CD4-positive, alpha-beta memory T cell (primary cell): ENCODE data around the gene HNRNPA3. TPM values are rescaled to one million over a fixed set of nuclear protein-coding genes. Genes with fewer than 3 reads are reported as not detected.

Experiments used
- CTCF ChIA-PET: fragments of 350-600 bp; sonication (Branson Sonifier 250); formaldehyde crosslinking; loops from one replicate; lab custom pipeline; 2021; ENCODE audit warnings: inconsistent platforms; ENCODE audit not compliant: partially characterized antibody; lab: Charles Lee
- POLR2A ChIA-PET: fragments of 350-600 bp; sonication (Branson Sonifier 250); formaldehyde crosslinking; loops from one replicate; lab custom pipeline; 2021; ENCODE audit not compliant: partially characterized antibody; lab: Charles Lee
- DNase-seq, 5 donors: peaks; one replicate each; pipeline versions ENCODE4 v3.0.0 to v3.0.0-alpha.2; 2020 to 2022; ENCODE audit warnings: mixed read lengths in 1 of 5
- H3K27ac ChIP-seq: one replicate; pipeline ENCODE4 v1.7.0; 2013; ENCODE audit warnings: low read depth, low read length
- H3K27me3 ChIP-seq: 2 replicates; pipeline ENCODE4 v1.7.0; 2013; ENCODE audit warnings: mild to moderate bottlenecking, low read length, moderate library complexity; ENCODE audit not compliant: insufficient read depth
- H3K36me3 ChIP-seq: 2 replicates; pipeline ENCODE4 v1.7.0; 2013; ENCODE audit warnings: mild to moderate bottlenecking, low read length, moderate library complexity; ENCODE audit not compliant: insufficient read depth
- H3K4me1 ChIP-seq: 2 replicates; pipeline ENCODE4 v1.7.0; 2013; ENCODE audit warnings: mild to moderate bottlenecking, low read length, moderate library complexity; ENCODE audit not compliant: insufficient read depth
- H3K4me3 ChIP-seq, 2 donors: one replicate each; pipeline ENCODE4 v1.7.0; 2013; ENCODE audit warnings: low read length in 2 of 2, mild to moderate bottlenecking in 1 of 2
- H3K9me3 ChIP-seq, 2 donors: one replicate each; pipeline ENCODE4 v1.7.0; 2013; ENCODE audit warnings: low read length in 2 of 2, control low read depth in 1 of 2; ENCODE audit not compliant: control insufficient read depth in 1 of 2
- H3K27ac Mint-ChIP-seq, 7 donors: one replicate each; pipeline ENCODE4 v1.8.0; 2020 to 2021; ENCODE audit warnings: mixed read lengths in 7 of 7, mild to moderate bottlenecking in 6 of 7, inconsistent platforms in 3 of 7, moderate library complexity in 3 of 7
- H3K27me3 Mint-ChIP-seq, 2 donors: one replicate each; pipeline ENCODE4 v1.8.0; 2020 to 2021; ENCODE audit warnings: mixed read lengths in 2 of 2
- H3K36me3 Mint-ChIP-seq, 2 donors: one replicate each; pipeline ENCODE4 v1.8.0; 2020 to 2021; ENCODE audit warnings: mixed read lengths in 2 of 2, inconsistent platforms in 1 of 2, mild to moderate bottlenecking in 1 of 2
- H3K4me1 Mint-ChIP-seq, 4 donors: one replicate each; pipeline ENCODE4 v1.8.0; 2020 to 2021; ENCODE audit warnings: mixed read lengths in 4 of 4, mild to moderate bottlenecking in 1 of 4
- H3K4me3 Mint-ChIP-seq, 8 donors: one replicate each; pipeline ENCODE4 v1.8.0; 2020 to 2021; ENCODE audit warnings: mixed read lengths in 8 of 8, mild to moderate bottlenecking in 7 of 8, moderate library complexity in 6 of 8, inconsistent platforms in 3 of 8
- H3K9me3 Mint-ChIP-seq, 8 donors: one replicate each; pipeline ENCODE4 v1.8.0; 2020 to 2021; ENCODE audit warnings: mixed read lengths in 8 of 8, mild to moderate bottlenecking in 5 of 8, inconsistent platforms in 3 of 8, moderate library complexity in 1 of 8
- intact Hi-C: fragments of 100-400 bp; cut with micrococcal nuclease; formaldehyde crosslinking; loops from one replicate; pipeline ENCODE4 v1.15.1; 2023
- polyA plus RNA-seq, 2 donors: library from polyadenylated mRNA; unstranded; fragments of 300-500 nt; fragmentation: Illumina TruSeq; gene quantifications; one replicate each; pipeline ENCODE4 v1.2.3, GENCODE V29; 2021
- total RNA-seq, 2 experiments: library from RNA; stranded (reverse); gene quantifications; one replicate each; pipeline ENCODE4 v1.2.3, GENCODE V29; 2021

The HNRNPA3 gene
- total and polyA plus RNA-seq, 4 experiments from 2014 or later: 41.1 to 175 (median 118) TPM

DNA sequence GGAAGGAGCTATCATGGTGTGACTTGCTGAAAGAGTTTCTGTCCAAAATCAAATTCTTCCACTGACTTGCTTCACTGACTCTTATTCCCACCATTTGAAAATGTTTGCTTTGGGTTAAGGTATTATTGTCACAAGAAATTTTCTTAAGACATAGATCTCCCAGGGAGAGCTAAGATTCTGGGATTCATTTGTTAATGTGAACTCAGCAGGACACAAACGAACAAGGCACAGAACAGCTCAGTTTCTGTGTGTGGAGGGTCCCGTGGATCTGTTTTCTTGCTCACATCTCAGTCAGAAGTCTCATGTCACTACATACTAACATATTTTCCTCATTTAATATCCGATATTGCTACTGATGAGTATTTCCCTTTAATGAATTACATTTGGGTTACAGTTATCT lies 8.2 kb upstream of the HNRNPA3 start:
- POLR2A ChIA-PET: no interaction called here
- no peak for DNase-seq
- H3K27ac Mint-ChIP-seq: no peak overlapping the region

DNA sequence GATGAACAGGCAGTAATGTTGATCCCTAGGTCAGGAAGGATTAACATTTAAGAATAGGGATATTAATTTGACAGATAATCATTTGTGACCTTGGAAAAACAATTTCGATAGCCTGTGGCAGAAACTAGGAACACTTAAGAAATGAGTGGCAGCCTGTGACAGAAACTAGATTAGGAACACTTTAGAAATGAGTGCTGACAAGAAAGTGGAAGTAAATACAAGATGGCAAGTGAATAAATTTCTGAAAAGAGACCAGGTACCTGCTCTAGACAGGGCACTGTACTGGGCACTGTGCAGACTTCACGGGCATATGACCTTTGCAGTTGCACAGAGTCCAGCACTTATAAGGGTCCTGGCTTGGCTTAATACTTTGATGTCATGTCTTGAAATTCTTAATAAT lies 5.5 kb upstream of the HNRNPA3 start:
- intact Hi-C loops: no loop called here
- H3K4me1 ChIP-seq: peaks cover 16% of the 10 kb centered on the region
- CTCF ChIA-PET: no interaction called here
- H3K4me3 ChIP-seq: no peak overlapping the region
- H3K9me3 ChIP-seq: no peaks in the 10 kb centered on the region
- peaks cover 0 to under 1% (median 0%) of the 10 kb centered on the region in 8 donors for H3K9me3 Mint-ChIP-seq
- POLR2A ChIA-PET: no interaction called here
- H3K36me3 Mint-ChIP-seq: peaks cover 0 to 5% of the 10 kb centered on the region in 2 donors
- no peak for DNase-seq
- H3K36me3 ChIP-seq: no peaks in the 10 kb centered on the region
- H3K27me3 Mint-ChIP-seq: no peaks in the 10 kb centered on the region
- H3K27ac Mint-ChIP-seq: peak overlapping the region in 2 of 7 donors; percentile 46 to 60
- H3K27me3 ChIP-seq: no peaks in the 10 kb centered on the region
- H3K4me1 Mint-ChIP-seq: peaks cover 9 to 17% (median 17%) of the 10 kb centered on the region in 4 donors
- no peak overlapping the region for H3K27ac ChIP-seq
- H3K4me3 Mint-ChIP-seq: no peak overlapping the region

More for the DNA sequence above, 8.2 kb upstream of the HNRNPA3 start:
- Histone ChIP-seq H3K27ac (no peak overlapping the region), H3K36me3 (no peaks in the 10 kb centered on the region), H3K4me3 (no peak overlapping the region), H3K9me3 (no peaks in the 10 kb centered on the region), H3K27me3 (no peaks in the 10 kb centered on the region), H3K4me1 (no peaks in the 10 kb centered on the region)
- CTCF ChIA-PET: no interaction called here
- Mint-ChIP-seq H3K36me3 (no peaks in the 10 kb centered on the region), H3K4me3 (no peak overlapping the region), H3K27me3 (no peaks in the 10 kb centered on the region), H3K4me1 (peaks cover 0 to 6% (median 3%) of the 10 kb centered on the region in 4 donors), H3K9me3 (no peaks in the 10 kb centered on the region)
- intact Hi-C loops: no loop called here

DNA sequence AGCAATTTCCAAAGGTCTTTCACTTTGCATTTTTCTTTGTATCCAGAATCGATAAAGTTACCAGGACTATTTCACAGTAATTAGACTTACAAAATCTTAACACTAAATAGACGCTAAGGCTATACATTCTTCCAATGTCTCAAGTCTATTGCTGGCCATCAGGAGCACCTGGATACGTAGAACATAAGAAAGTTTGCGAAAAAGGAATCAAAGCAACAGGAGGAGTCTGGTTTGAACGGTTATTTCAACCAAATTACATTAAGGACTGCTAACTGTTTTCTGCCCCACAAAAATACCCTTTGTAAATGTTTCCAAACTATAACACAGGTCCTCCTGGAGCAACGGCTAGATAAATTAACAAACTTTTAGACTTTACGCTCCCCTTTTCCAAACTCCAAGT lies 1.4 kb upstream of the HNRNPA3 start:
- peak overlapping the region in 1 of 2 donors; percentile 99 for H3K4me3 ChIP-seq
- peaks cover 13% of the 10 kb centered on the region for H3K36me3 ChIP-seq
- DNase-seq: no peak
- peaks cover 13 to 39% of the 10 kb centered on the region in 2 donors for H3K36me3 Mint-ChIP-seq
- intact Hi-C loops: no loop called here
- peaks cover 43% of the 10 kb centered on the region for H3K4me1 ChIP-seq
- H3K4me1 Mint-ChIP-seq: peaks cover 22 to 55% (median 34%) of the 10 kb centered on the region in 4 donors
- ChIA-PET CTCF (interaction anchor here (0.8 to 1.7 kb wide), 11 partner anchors 10 to 125 kb away, joined by 3 to 35 read pairs (median 4); partner anchors contain the start of gene NFE2L2), POLR2A (interaction anchor here (0.6 to 5.0 kb wide), 19 partner anchors 9 to 183 kb away, joined by 3 to 260 read pairs (median 7); partner anchors contain the start of genes AGPS and NFE2L2)
- H3K27me3 Mint-ChIP-seq: no peaks in the 10 kb centered on the region
- H3K9me3 ChIP-seq: no peaks in the 10 kb centered on the region
- peaks cover 0 to 8% (median 0%) of the 10 kb centered on the region in 8 donors for H3K9me3 Mint-ChIP-seq
- H3K27ac Mint-ChIP-seq: peak overlapping the region; percentile 98 to 100 (median 99)
- H3K27me3 ChIP-seq: no peaks in the 10 kb centered on the region
- peak overlapping the region; percentile 86 to 98 (median 93) for H3K4me3 Mint-ChIP-seq
- H3K27ac ChIP-seq: peak overlapping the region; percentile 100

DNA sequence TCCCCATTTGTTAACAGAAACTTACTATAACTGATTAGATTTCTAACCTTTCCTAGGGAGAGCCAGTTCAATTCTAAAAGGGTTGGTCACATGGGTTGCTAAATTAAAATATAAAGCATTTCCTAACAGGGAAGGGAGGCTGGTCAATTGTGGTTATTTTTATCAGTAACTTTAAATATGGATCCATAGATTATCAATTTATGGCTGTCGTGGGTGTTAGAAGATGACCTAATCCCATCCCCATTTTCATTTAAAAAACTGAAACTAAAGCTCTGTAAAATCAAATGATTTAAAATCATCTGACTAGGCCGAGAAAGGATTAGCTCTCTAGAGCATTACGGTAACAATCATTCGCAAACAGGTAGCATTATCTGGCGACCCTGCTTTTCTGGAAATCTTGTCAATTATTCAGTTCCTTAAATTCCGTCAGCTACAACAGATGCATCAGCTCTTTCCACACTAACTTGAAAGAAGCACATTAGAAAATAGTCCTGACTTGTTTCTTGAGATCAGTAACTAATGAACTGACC lies 953 bp upstream of the HNRNPA3 start:
- Histone ChIP-seq H3K27ac (peak overlapping the region; percentile 100), H3K27me3 (no peaks in the 10 kb centered on the region), H3K9me3 (no peaks in the 10 kb centered on the region), H3K36me3 (peaks cover 18% of the 10 kb centered on the region), H3K4me3 (peak overlapping the region; percentile 34 to 99), H3K4me1 (peaks cover 48% of the 10 kb centered on the region)
- no peak for DNase-seq
- Mint-ChIP-seq H3K27me3 (no peaks in the 10 kb centered on the region), H3K4me1 (peaks cover 25 to 60% (median 35%) of the 10 kb centered on the region in 4 donors), H3K27ac (peak overlapping the region; percentile 98 to 100 (median 99)), H3K9me3 (peaks cover 0 to 9% (median 0%) of the 10 kb centered on the region in 8 donors), H3K4me3 (peak overlapping the region; percentile 86 to 98 (median 93)), H3K36me3 (peaks cover 18 to 44% of the 10 kb centered on the region in 2 donors)
- intact Hi-C loops: loop anchor here (1.0 to 2.0 kb wide), 6 partner anchors 19 to 1239 kb away; partner anchors contain the start of genes PJVK and PRKRA
- CTCF ChIA-PET: interaction anchor here (0.8 to 1.7 kb wide), 10 partner anchors 10 to 125 kb away, joined by 3 to 35 read pairs (median 5); partner anchors contain the start of gene NFE2L2
- POLR2A ChIA-PET: interaction anchor here (0.6 to 5.0 kb wide), 22 partner anchors 10 to 561 kb away, joined by 3 to 260 read pairs (median 4); partner anchors contain the start of genes AGPS and NFE2L2

- Mint-ChIP-seq H3K27me3 (no peaks in the 10 kb centered on the region), H3K4me1 (peaks cover 29 to 71% (median 42%) of the 10 kb centered on the region in 4 donors), H3K4me3 (peak overlapping the region; percentile 86 to 98 (median 95)), H3K27ac (peak overlapping the region; percentile 98 to 100 (median 99)), H3K36me3 (peaks cover 29 to 55% of the 10 kb centered on the region in 2 donors), H3K9me3 (peaks cover 0 to 9% (median 0%) of the 10 kb centered on the region in 8 donors)
- DNase-seq: peak; percentile 91 to 94 (median 91)
- intact Hi-C loops: loop anchor here (1.0 to 2.0 kb wide), 6 partner anchors 18 to 1238 kb away; partner anchors contain the start of genes PJVK and PRKRA
- H3K9me3 ChIP-seq: no peaks in the 10 kb centered on the region
- peaks cover 32% of the 10 kb centered on the region for H3K36me3 ChIP-seq
- CTCF ChIA-PET: interaction anchor here (0.6 to 3.1 kb wide), 7 partner anchors 17 to 122 kb away, joined by 3 to 35 read pairs (median 4); partner anchors contain the start of gene NFE2L2
- peak overlapping the region; percentile 100 for H3K27ac ChIP-seq
- POLR2A ChIA-PET: interaction anchor here (0.6 to 5.0 kb wide), 21 partner anchors 9 to 179 kb away, joined by 3 to 260 read pairs (median 6); partner anchors contain the start of genes AGPS and NFE2L2
- H3K27me3 ChIP-seq: no peaks in the 10 kb centered on the region
- H3K4me3 ChIP-seq: peak overlapping the region; percentile 98 to 99
- peaks cover 62% of the 10 kb centered on the region for H3K4me1 ChIP-seq
Observed at GRCh38 chr2:177212891-177213856, 580 bp downstream of the HNRNPA3 start.

DNA sequence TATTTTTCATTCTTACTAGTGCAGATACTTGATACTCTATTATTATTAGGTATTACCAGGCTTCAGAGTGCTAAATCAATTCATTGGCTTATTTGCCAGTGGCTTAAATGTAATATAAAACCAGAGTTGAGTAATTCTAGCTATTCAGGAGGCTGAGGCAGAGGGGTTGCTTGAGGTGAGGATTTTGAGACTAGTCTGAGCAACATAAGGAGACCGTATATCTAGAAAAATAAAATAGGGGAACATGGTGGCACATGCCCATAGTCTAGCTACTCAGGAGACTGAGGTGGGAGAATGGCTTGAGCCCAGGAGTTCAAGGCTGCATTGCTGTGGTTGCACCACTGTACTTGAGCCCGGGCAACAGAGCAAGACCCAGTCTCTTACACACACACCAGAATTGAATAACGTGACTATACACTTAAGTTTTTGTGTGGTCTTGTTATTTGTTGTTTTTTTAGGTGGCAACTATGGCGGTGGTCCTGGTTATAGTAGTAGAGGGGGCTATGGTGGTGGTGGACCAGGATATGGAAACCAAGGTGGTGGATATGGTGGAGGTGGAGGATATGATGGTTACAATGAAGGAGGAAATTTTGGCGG lies 4.8 kb downstream of the HNRNPA3 start:
- Mint-ChIP-seq H3K9me3 (peaks cover 0 to 6% (median 0%) of the 10 kb centered on the region in 8 donors), H3K4me3 (peak overlapping the region in 3 of 8 donors; percentile 15 to 24 (median 17)), H3K4me1 (peaks cover 30 to 79% (median 52%) of the 10 kb centered on the region in 4 donors), H3K27ac (peak overlapping the region; percentile 65 to 99 (median 74)), H3K27me3 (no peaks in the 10 kb centered on the region), H3K36me3 (peaks cover 62 to 83% of the 10 kb centered on the region in 2 donors)
- Histone ChIP-seq H3K4me3 (no peak overlapping the region), H3K36me3 (peaks cover 67% of the 10 kb centered on the region), H3K27me3 (no peaks in the 10 kb centered on the region), H3K4me1 (peaks cover 63% of the 10 kb centered on the region), H3K27ac (no peak overlapping the region), H3K9me3 (no peaks in the 10 kb centered on the region)
- POLR2A ChIA-PET: interaction anchor here (0.9 to 1.9 kb wide), 6 partner anchors 9 to 46 kb away, joined by 3 to 5 read pairs (median 4); no protein-coding TSS in a partner anchor
- no peak for DNase-seq
- intact Hi-C loops: no loop called here
- CTCF ChIA-PET: interaction anchor here (1.2 to 1.9 kb wide), 2 partner anchors 20 to 52 kb away, joined by 3 to 7 read pairs; no protein-coding TSS in a partner anchor
